Central memory CD4-positive, alpha-beta T cell (primary cell): Measurements from ENCODE around the gene RPL41.
"Not testable (repeated sequence)": the region's sequence is repeated elsewhere in the genome, so short reads cannot be mapped to it uniquely, and the experiment has no call there.

Source experiments
- DNase-seq: peaks from one replicate; pipeline ENCODE4 v3.0.0; 2022
- total RNA-seq, 3 experiments: gene quantifications; one replicate each; lab custom pipeline; 2026; lab: John Stamatoyannopoulos, UW

RPL41 gene
- 308 to 499 (median 350) reads per million in 3 experiments for total RNA-seq

DNA sequence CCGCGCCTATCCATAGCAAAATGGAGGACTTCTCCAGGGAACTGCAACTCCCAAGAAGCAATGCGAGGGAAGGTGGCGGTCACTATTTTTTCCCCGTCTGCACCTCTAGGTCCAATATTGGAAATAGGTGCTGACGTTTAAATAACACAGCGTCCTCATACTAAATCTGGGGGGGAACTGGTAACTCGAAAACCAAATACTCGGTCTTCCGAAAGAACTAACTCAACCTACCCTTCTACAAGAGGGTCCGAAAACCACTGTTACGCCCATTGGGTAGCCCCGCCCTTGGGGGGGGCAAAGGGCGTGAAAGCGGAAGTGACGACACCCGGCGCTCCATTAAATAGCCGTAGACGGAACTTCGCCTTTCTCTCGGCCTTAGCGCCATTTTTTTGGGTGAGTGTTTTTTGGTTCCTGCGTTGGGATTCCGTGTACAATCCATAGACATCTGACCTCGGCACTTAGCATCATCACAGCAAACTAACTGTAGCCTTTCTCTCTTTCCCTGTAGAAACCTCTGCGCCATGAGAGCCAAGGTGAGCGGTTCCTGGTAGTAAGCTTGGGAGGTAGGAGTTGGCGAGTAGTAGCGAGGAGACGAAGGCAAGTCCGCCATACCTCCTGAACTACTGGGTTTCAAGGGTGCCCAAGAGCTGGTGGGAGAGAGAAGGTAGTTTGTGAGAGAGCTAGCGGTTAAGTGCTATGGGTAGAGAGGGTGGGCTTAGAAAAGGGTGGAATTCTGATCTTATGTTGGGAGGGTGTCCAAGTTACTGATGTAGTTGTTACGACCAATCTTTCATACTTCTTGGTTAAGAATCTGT lies at the start of gene RPL41:
RPL41 (plus strand) TSS at position 367 of the 815 bp plus-strand sequence.
- peak; percentile 94 for DNase-seq

DNA sequence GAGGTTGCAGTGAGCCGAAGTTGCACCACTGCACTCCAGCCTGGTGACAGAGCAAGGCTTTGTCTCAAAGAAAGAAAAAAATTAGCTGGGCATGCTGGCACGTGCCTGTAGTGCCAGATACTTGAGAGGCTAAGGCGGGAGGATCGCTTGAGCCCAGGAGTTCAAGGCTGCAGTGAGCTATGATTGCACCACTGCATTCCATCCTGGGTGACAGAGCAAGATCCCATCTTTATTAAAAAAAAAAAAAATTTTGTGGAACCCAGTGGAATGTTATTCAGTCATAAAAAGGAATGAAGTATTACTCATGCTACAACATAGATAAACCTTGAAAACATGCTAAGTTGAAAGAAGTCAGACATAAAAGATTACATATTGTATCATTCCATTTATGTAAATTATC lies 44.8 kb upstream of the RPL41 start:
- no peak for DNase-seq

DNA sequence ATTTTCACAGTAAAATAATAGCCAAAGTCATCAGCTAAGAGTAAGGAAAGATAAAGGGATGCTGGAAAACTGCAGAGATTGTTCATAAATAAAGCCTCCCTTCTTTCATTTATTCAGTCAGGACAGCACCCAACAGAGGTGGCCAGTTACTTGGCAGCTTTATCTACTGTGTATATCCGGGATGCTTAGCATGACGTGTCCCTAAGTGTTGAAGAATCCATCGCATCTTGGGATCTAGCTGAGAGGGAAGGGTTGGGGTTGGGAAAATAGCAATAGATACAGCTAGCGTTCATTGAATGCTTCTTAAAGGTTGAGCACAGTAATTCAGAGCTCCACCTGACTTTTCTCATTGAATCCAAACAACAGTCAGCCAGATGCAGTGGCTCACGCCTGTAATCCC lies 42.0 kb upstream of the RPL41 start:
- no peak for DNase-seq

DNA sequence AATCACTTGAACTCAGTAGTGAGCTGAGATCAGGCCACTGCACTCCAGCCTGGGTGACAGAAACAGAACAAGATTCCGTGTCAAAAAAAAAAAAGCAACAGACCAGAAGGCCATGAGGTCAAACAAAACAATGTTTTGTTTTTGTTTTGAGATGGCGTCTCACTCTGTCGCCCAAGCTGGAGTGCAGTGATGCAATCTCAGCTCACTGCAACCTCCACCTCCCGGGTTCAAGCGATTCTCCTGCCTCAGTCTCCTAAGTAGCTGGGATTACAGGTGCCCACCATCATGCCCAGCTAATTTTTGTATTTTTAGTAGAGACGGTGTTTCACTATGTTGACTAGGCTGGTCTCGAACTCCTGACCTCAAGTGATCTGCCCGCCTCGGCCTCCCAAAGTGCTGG lies 38.5 kb upstream of the RPL41 start:
- DNase-seq = not testable (repeated sequence)

DNA sequence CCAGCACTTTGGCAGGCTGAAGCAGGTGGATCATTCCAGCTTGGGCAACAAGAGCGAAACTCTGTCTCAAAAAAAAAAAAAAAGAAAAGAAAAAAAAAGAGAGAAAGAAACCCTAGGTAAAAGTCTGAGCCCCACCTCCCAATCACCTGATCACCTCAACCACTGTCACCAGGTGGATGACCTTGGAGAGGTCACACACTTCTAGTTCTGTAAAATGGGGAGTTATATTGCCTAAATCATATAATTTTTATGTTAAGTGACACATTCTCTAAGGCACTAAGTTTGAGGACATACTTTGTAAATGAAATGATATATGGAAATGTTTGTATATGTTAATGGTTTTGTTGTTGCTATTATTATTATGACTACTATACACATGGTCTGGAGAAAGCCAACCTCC lies 38.0 kb upstream of the RPL41 start:
- no peak for DNase-seq

DNA sequence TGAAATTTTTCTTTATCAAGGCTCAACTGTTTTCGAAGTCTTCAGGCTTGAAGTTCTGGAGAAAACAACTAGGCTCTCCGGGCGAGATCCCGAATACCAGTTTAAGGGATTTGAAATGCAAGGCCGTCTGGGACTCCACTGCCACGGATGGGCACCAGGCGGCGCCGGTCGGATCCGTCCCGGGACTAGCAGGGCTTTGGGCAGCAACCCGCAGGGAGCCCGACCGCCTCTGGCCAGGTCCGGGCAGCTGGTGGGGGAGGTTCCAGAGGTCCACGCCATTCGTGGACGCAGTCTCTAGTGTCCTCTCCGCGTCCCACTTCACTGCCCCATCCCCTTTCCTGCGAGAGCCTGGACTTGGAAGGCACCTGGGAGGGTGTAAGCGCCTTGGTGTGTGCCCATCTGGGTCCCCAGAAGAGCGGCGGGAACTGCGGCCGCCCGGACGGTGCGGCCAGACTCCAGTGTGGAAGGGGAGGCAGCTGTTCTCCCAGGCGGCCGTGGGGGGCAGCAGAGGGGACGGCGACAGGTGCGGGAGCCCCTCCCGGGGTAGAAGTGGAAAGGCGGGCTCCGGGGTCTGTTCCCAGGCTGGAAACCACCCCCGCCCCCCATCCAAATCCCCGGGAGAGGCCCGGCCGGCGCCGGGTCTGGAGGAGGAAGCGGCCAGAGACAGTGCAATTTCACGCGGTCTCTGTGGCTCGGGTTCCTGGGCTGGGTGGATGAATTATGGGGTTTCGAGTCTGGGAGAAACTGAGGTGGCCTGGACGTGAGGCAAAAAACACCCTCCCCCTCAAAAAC lies 37.3 kb upstream of the RPL41 start:
- peak; percentile 29 for DNase-seq

DNA sequence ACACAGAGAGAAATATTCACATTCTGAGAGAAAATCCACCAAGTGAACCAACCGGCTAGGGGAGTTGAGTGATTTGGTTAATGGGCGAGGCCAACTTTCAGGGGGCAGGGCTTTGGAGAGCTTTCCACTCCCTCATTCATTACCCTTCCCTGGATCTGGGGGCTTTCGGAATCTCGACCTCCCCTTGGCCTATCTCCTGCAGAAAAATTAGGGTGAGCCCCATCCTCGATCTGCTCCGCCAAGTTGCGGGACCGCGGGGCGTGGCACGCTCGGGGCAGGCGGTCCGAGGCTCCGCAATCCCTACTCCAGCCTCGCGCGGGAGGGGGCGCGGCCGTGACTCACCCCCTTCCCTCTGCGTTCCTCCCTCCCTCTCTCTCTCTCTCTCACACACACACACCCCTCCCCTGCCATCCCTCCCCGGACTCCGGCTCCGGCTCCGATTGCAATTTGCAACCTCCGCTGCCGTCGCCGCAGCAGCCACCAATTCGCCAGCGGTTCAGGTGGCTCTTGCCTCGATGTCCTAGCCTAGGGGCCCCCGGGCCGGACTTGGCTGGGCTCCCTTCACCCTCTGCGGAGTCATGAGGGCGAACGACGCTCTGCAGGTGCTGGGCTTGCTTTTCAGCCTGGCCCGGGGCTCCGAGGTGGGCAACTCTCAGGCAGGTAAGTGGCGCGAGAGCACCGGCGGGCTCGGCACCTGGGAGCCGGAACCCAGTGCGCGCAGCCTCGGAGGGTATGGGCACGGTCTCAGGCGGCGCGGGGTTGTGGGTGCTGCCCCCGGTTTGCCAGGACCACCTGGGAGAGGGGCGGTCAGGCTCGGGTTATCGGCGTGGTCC lies 36.5 kb upstream of the RPL41 start, which contains the start of gene ERBB3:
ERBB3 (plus strand) TSS at position 443 of the 833 bp plus-strand sequence; CDS start at position 579, 136 bp downstream.
- peak; percentile 47 for DNase-seq

DNA sequence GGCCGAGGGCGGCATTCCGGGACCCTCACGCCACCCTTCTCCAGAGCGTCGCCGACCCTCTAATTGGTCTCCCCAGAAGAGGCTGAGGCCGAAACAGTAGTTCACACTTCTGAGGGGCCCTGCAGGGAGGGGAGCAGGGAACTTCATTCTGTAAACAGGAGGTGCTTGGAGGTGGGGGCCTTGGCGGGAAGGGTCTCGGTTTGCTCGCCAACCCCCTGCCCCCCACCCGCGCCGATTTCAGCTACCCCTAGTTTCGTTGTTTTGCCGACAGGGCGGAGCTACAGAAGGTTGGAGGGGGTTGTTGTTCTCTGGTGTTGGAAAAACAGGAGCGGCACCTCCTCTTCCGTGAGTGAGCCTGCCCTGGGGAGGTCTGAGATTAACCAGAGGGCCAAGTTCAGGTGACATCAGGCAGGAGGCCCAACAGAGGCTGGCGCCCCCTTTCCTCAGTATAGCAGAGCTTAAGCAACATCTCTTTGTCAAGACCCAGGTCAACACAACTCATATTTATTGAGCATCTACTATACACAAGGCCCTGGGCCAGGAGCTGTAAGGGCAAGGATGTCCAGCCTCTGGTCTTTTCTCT lies 35.8 kb upstream of the RPL41 start:
- DNase-seq = no peak

DNA sequence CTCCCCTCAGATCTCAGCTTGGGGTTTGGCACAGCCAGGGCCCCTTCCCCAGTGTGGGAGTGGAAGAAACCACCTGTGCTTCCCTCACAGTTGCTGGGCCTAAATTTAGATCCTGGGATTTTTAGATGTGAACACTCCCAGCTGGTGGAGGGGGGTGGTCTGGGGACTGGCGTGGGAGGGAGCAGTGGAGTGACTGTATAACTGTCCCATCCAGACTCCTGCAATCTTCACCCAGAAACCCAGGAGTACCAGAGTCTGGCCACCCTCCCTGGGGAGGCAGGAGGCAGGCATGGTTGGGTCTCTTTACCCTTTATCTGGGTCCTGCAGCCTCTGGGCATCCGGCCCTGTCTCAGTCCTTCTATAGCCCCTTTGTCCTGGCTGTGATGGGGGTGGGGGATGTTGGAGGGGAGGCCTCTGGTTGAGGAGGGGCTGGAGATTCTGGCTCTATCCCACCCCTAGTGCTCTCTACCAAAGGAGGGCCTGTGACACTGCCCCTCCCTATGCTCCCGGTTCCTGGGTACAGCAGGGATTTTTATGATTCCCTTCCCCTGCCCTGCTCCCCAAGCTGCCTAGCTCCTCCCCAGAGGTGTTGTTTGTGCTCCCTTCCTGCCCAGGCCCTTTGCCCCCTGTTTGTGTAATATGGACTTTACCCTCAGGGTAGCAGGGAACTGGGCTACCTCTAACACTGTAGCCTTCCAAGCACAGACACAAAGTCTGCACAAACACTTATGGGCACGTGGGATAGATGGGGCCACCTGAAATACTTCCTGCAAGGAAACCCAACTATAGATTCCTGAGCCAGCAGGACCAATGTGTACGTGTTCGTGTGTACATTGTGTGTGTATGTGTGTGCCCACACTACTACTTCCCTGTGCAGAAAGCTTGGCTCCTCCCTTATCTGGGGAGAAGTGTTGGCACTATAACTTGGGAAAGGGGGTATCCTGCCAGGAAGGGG lies 34.8 kb upstream of the RPL41 start:
- no peak for DNase-seq

DNA sequence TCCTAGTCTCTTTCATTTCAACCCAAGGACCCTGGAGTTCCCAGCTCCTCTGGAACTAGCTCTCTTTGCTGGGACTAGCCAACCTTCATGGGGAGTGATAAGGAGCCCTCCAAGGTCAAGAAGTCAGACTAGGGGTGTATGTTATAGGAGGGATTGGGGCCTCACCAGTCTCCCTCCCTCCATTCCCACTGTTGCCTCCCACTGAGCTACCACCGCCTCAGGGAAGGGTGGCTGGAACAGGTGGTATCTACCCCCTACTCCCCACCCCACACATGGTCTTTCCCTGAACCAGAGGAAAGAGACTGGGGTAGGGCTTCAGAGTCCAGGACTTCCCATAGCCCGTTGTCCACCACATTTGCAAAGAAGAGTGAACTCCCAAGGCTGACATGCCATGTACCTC lies 34.1 kb upstream of the RPL41 start:
- DNase-seq = no peak

DNA sequence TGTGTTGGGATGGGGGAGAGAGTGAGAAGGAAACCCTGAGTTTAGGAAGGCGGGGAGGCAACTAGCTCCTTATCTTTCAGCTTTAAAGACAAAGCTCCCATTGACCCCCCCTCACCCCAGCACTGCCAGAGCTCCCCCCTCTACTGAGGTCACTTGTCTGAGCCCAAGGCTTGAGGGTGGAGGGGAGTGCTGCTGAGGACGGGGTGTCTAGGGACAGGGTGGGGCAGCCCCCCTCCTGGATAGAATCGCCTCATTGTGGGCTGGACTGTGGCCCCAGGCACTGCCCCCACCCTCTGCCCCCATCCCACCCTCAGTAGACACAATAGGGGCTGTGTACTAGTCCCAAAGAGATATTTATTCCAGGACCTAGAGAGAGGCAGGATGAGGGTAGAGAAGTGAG lies 33.5 kb upstream of the RPL41 start:
- DNase-seq = no peak

DNA sequence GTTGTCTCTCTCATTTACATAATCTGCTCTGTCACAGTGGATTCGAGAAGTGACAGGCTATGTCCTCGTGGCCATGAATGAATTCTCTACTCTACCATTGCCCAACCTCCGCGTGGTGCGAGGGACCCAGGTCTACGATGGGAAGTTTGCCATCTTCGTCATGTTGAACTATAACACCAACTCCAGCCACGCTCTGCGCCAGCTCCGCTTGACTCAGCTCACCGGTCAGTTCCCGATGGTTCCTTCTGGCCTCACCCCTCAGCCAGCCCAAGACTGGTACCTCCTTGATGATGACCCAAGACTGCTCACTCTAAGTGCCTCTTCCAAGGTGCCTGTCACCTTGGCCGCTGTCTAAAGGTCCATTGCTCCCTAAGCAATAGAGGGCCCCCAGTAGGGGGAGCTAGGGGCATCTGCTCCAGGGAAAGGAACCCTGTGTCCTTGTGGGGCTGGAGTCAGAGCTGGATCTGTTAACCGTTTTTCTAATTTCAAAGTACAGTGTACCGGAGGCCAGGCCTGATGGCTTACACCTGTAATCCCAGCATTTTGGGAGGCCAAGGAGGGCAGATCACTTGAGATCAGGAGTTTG lies 31.4 kb upstream of the RPL41 start:
- no peak for DNase-seq

DNA sequence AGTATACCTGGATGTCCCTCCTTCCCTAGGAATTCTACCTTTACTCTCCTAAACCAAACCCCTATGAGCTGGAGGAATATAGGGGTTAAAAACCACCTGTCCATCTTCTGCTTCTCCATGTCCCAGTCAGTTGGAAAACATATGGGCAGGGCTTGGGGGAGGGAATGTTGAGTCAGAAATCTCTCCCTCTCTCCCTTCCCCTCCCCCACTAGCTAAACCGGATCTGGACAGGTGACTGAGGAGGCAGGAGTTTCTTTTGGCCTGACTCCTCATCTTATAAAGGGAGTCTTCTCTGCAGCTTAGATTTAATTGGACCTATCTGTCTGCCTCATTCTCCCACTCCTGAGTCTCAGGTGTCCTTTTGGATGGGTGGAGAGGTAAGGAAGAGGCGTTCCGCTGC lies 30.3 kb upstream of the RPL41 start:
- DNase-seq = no peak

DNA sequence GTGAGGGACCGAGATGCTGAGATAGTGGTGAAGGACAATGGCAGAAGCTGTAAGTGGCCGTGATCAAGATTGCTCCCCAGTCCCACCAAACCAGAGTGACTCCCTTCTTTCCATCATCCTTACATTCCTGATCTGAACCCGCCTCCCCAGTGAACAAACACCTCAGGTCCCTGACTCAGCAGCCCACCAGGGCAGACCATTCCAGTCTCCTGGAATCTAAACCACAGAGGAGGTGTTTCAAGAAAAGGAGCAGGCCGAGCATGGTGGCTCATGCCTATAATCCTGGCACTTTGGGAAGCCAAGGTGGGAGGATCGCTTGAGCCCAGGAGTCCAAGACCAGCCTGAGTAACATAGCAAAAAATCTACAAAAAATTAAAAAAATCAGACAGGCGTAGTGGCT lies 29.8 kb upstream of the RPL41 start:
- DNase-seq = no peak

DNA sequence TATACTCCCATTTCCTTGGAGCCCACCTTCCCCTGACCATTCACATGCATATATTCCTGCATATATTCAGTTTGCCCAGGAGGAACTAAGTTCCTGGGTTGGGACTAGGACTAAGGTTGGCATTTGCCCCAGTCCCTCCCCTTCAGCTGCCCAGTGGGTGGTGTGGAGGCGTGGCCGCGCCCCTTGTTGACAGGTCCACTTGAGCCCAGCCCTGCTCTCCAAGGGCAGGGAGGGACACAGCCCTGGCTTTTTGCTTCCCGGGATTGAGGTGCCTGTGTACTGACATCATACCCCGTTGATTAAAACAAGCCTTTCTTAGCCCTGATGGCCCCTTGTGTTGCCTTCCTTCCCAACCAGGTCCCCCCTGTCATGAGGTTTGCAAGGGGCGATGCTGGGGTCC lies 29.2 kb upstream of the RPL41 start:
- DNase-seq = no peak

DNA sequence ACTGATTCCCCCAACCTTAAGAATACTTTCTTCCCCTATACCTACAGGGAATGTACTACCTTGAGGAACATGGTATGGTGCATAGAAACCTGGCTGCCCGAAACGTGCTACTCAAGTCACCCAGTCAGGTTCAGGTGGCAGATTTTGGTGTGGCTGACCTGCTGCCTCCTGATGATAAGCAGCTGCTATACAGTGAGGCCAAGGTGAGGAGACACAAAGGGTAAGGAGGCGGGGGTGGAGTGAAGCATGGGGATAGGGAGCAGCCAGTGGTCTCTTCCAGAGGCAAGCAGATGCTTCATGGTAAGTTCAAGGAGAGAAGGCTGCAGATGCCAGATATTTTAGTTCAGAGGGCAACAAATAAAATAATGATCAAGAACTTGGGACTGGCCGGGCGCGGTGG lies 18.7 kb upstream of the RPL41 start:
- DNase-seq = no peak

DNA sequence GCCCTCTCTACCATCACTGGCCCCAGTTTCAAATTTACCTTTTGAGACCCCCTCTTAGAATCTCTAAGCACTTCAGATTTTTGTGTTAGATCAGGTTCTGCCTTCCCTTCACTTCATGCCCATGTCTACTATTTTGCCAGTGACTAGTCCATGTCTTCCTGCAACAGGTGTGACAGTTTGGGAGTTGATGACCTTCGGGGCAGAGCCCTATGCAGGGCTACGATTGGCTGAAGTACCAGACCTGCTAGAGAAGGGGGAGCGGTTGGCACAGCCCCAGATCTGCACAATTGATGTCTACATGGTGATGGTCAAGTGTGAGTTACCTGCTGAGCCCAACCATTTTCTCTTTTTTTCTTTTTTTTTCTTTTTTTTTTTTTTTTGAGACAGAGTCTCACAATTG lies 17.8 kb upstream of the RPL41 start:
- DNase-seq = no peak

DNA sequence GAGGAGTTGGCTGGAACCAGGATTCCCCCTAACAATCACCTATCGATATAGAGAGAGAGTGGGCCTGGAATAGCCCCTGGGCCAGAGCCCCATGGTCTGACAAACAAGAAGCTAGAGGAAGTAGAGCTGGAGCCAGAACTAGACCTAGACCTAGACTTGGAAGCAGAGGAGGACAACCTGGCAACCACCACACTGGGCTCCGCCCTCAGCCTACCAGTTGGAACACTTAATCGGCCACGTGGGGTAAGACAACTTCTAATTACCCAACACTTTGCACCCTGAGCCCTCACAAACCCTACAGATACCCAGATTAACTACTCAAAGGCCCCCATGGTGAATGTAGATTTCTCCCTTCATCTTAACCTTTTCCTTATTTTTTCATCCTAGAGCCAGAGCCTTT lies 16.6 kb upstream of the RPL41 start:
- DNase-seq = no peak

DNA sequence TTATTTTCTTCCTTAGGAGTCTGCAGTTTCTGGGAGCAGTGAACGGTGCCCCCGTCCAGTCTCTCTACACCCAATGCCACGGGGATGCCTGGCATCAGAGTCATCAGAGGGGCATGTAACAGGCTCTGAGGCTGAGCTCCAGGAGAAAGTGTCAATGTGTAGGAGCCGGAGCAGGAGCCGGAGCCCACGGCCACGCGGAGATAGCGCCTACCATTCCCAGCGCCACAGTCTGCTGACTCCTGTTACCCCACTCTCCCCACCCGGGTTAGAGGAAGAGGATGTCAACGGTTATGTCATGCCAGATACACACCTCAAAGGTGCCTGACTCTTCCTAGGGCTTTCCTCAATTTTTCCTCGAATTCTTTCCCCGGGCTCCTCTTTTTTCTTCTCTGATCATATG lies 15.4 kb upstream of the RPL41 start:
- DNase-seq = no peak

DNA sequence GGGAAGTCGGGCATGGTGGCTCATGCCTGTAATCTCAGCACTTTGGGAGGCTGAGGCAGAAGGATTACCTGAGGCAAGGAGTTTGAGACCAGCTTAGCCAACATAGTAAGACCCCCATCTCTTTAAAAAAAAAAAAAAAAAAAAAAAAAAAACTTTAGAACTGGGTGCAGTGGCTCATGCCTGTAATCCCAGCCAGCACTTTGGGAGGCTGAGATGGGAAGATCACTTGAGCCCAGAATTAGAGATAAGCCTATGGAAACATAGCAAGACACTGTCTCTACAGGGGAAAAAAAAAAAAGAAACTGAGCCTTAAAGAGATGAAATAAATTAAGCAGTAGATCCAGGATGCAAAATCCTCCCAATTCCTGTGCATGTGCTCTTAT lies 13.8 kb upstream of the RPL41 start:
- DNase-seq = no peak

DNA sequence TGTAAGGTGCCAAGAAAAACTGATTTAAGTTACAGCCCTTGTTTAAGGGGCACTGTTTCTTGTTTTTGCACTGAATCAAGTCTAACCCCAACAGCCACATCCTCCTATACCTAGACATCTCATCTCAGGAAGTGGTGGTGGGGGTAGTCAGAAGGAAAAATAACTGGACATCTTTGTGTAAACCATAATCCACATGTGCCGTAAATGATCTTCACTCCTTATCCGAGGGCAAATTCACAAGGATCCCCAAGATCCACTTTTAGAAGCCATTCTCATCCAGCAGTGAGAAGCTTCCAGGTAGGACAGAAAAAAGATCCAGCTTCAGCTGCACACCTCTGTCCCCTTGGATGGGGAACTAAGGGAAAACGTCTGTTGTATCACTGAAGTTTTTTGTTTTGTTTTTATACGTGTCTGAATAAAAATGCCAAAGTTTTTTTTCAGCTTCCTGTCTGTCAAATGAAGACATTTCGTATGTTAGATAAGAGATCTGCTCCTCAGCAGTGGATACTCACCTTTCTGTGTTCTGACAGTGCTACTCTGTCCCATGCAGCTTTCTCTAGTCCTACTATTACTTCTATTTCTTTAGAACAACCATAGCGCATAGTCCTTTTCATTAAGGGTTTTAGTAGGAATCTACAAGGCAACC lies 13.2 kb upstream of the RPL41 start:
- peak; percentile 60 for DNase-seq
